PFSK-1 (cell line): Measurements from ENCODE around the gene KLHL40.

Experiments
- FOXP2 ChIP-seq: optimal IDR thresholded peaks from 2 replicates; pipeline ENCODE3; 2011; ENCODE audit warnings: borderline replicate concordance, control low read depth, inconsistent platforms; ENCODE audit not compliant: insufficient read depth; ENCODE audit errors: extremely low read length, extremely low read depth
- POLR2AphosphoS5 ChIP-seq: IDR thresholded peaks from 2 replicates; pipeline ENCODE4 v1.6.1; 2012; ENCODE audit warnings: low read depth, mild to moderate bottlenecking, control low read depth, low read length, moderate library complexity
- REST ChIP-seq, 2 experiments: IDR thresholded peaks; 2 replicates each; pipeline versions ENCODE4 v1.6.1 to v1.8.0; 2011 to 2012; ENCODE audit warnings: low read depth in 2 of 2, low read length in 2 of 2, control low read depth in 1 of 2, inconsistent platforms in 1 of 2, mild to moderate bottlenecking in 1 of 2, moderate library complexity in 1 of 2; ENCODE audit not compliant: insufficient read depth in 1 of 2
- SIN3A ChIP-seq: IDR thresholded peaks from 2 replicates; pipeline ENCODE4 v1.6.1; 2012; ENCODE audit warnings: mild to moderate bottlenecking, low read length, moderate library complexity, borderline replicate concordance; ENCODE audit not compliant: insufficient read depth
- TAF1 ChIP-seq: IDR thresholded peaks from 2 replicates; pipeline ENCODE4 v1.6.1; 2012; ENCODE audit warnings: low read length, control low read depth, borderline replicate concordance; ENCODE audit not compliant: insufficient read depth

DNA sequence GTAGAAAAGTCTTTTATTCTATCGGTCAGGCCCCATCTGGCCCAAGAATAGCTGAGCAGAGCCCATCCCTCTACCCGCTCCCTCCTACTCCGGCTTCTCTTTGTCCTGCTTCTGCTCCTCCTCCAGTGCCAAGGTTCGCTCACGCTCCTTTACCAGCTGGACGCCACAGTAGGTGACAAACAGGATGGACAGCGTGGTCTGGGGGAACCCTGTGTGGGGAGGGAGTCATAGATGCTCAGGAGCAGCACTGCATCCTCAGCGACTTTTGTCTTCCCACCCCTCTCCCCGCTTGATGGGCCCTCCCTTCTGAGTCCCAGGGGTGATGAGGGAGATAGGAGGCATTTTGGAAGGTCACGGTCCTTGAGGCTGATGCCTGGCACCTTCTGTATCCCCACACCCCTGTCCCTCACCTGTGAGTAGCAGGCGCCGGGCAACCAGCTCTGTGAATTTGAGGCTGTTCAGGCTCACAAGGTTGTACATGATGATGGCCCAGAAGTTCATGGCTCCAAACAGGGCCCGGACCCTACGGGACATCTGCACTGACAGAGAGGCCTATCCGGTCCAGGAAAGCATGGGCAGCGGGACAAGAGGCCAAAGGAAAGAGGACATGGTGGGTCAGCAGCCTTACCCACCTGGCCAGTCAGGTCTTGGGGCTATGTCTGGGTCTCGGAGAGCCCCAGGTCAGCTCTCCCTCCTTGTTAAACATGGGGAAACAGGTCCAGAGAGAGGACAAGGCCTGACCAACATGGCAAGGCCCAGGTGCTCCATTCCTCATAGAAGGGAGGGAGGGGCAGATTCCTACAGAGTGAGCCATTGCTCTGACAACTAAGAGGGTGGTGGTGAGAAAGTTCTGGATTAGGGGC is 7.6 kb downstream of the KLHL40 start:
- TF ChIP-seq FOXP2, result no peak
- no peak for TF ChIP-seq POLR2AphosphoS5
- TF ChIP-seq TAF1, result no peak
- TF ChIP-seq REST (IDR thresholded peaks at IDR 0.05; ENCODE audit: insufficient read depth in 1 of 2, low read depth in 2 of 2, low read length in 2 of 2), result no peak
- TF ChIP-seq SIN3A, result no peak
